ENCODE data around the gene CISH.

CISH gene

GRCh38 chr3:50583897-50584296 is 27.7 kb downstream of the CISH start:
- Histone ChIP-seq H3K4me3 (IDR thresholded peaks at IDR 0.05; ENCODE audit: insufficient read depth, low read depth, low read length) (no peak overlapping the region), H3K4me2 (no peak overlapping the region), H3K9ac (no peak overlapping the region), H3K79me2 (ENCODE audit: insufficient read depth, low read depth) (no peaks in the 10 kb centered on the region), H3K27me3 (ENCODE audit: insufficient read depth, low read depth) (no peaks in the 10 kb centered on the region), H2AFZ (ENCODE audit: low read depth) (no peak overlapping the region), H4K20me1 (ENCODE audit: insufficient read depth) (no peaks in the 10 kb centered on the region), H3K4me1 (ENCODE audit: low read depth, poor library complexity, severe bottlenecking) (peaks cover 8% of the 10 kb centered on the region), H3K27ac (no peak overlapping the region), H3K36me3 (ENCODE audit: insufficient read depth) (no peaks in the 10 kb centered on the region)
- TF ChIP-seq CTCF (conservative IDR thresholded peaks at IDR 0.05; ENCODE audit: low read depth, low read length), result no peak

GRCh38 chr3:50582083-50582482 is 29.5 kb downstream of the CISH start:
- Histone ChIP-seq H3K27ac (no peak overlapping the region), H3K4me2 (no peak overlapping the region), H3K4me1 (ENCODE audit: low read depth, poor library complexity, severe bottlenecking) (no peaks in the 10 kb centered on the region), H2AFZ (ENCODE audit: low read depth) (no peak overlapping the region), H3K79me2 (ENCODE audit: insufficient read depth, low read depth) (no peaks in the 10 kb centered on the region), H3K9ac (no peak overlapping the region), H3K4me3 (IDR thresholded peaks at IDR 0.05; ENCODE audit: insufficient read depth, low read depth, low read length) (no peak overlapping the region), H3K36me3 (ENCODE audit: insufficient read depth) (no peaks in the 10 kb centered on the region), H3K27me3 (ENCODE audit: insufficient read depth, low read depth) (no peaks in the 10 kb centered on the region), H4K20me1 (ENCODE audit: insufficient read depth) (no peaks in the 10 kb centered on the region)
- TF ChIP-seq CTCF (conservative IDR thresholded peaks at IDR 0.05; ENCODE audit: low read depth, low read length), result no peak

- TF ChIP-seq CTCF (conservative IDR thresholded peaks at IDR 0.05; ENCODE audit: low read depth, low read length), result no peak
- H2AFZ ChIP-seq (ENCODE audit: low read depth), result no peak overlapping the region
- H3K27me3 ChIP-seq (ENCODE audit: insufficient read depth, low read depth), result no peaks in the 10 kb centered on the region
- H3K36me3 ChIP-seq (ENCODE audit: insufficient read depth), result no peaks in the 10 kb centered on the region
- H3K4me1 ChIP-seq (ENCODE audit: low read depth, poor library complexity, severe bottlenecking), result no peaks in the 10 kb centered on the region
- H3K27ac ChIP-seq, result no peak overlapping the region
- H3K79me2 ChIP-seq (ENCODE audit: insufficient read depth, low read depth), result no peaks in the 10 kb centered on the region
- no peak overlapping the region for H3K4me2 ChIP-seq
- no peak overlapping the region for H3K9ac ChIP-seq
- no peaks in the 10 kb centered on the region for H4K20me1 ChIP-seq (ENCODE audit: insufficient read depth)
- H3K4me3 ChIP-seq (IDR thresholded peaks at IDR 0.05; ENCODE audit: insufficient read depth, low read depth, low read length), result no peak overlapping the region
These were observed 30.1 kb downstream of the CISH start for GRCh38 chr3:50581459-50581842.

DNA sequence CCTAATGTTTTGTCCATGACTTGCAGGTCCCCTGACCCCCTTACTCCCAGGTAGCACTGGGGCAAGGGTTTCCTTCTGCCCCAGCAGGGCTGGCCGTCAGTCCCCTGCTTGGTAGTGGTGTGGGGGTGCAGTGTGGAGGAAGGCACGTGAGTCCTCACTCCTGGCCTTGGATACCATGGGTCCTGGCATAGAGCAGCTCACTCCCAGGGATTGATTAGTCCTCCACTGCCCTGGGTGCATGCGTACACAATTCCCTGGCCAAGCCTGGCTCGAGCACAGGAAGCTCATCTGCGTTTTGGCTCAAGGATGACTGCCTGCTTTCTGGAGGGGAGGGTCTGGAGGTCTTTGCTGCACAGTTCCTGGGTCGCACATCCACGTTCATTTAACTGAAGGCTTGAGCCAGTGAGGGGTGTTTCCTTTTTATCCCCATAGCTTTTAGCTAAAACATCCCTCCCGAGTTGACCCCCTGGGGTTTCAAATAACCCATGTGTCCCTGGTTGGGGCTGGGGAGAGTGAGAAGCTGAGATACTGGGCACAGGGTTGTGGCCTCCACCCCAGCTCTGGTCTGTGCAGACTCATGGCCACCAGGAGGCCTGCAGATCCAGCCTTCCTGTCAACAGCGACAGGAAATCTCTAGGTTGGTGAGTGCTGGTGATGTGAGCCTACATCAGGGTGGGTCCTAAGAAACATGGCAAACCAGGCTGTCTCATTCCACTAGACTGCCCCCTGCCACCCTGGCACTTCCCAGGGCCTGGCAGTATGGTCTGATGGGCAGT is 30.7 kb downstream of the CISH start:
- no peak overlapping the region for H3K9ac ChIP-seq
- H2AFZ ChIP-seq (ENCODE audit: low read depth), result no peak overlapping the region
- TF ChIP-seq CTCF (conservative IDR thresholded peaks at IDR 0.05; ENCODE audit: low read depth, low read length), result no peak
- no peaks in the 10 kb centered on the region for H3K4me1 ChIP-seq (ENCODE audit: low read depth, poor library complexity, severe bottlenecking)
- no peak overlapping the region for H3K4me2 ChIP-seq
- H3K27me3 ChIP-seq (ENCODE audit: insufficient read depth, low read depth), result no peaks in the 10 kb centered on the region
- no peaks in the 10 kb centered on the region for H3K36me3 ChIP-seq (ENCODE audit: insufficient read depth)
- no peak overlapping the region for H3K4me3 ChIP-seq (IDR thresholded peaks at IDR 0.05; ENCODE audit: insufficient read depth, low read depth, low read length)
- H3K79me2 ChIP-seq (ENCODE audit: insufficient read depth, low read depth), result no peaks in the 10 kb centered on the region
- H4K20me1 ChIP-seq (ENCODE audit: insufficient read depth), result no peaks in the 10 kb centered on the region
- no peak overlapping the region for H3K27ac ChIP-seq
